GM13976 (cell line): ENCODE measurements around the gene TTC23L.

Experiments used
- DNase-seq: peaks from one replicate; pipeline ENCODE4 v3.0.0; 2012; ENCODE audit warnings: low spot score
- in situ Hi-C: fragments of 300-500 bp; cut with MboI; formaldehyde crosslinking; loops from one replicate; pipeline ENCODE4 v1.12.0; 2022; ENCODE audit warnings: low sequenced_read_pairs, mixed read lengths, inconsistent platforms; ENCODE audit not compliant: unreplicated experiment
- TF ChIP-seq, protein P1 (sequence below): IDR thresholded peaks from 2 replicates; pipeline ENCODE4 v1.5.1; 2012; ENCODE audit warnings: borderline replicate concordance, mild to moderate bottlenecking; ENCODE audit not compliant: insufficient read depth; ENCODE audit errors: extremely low read depth, missing control alignments, control extremely low read depth

Gene TTC23L

DNA sequence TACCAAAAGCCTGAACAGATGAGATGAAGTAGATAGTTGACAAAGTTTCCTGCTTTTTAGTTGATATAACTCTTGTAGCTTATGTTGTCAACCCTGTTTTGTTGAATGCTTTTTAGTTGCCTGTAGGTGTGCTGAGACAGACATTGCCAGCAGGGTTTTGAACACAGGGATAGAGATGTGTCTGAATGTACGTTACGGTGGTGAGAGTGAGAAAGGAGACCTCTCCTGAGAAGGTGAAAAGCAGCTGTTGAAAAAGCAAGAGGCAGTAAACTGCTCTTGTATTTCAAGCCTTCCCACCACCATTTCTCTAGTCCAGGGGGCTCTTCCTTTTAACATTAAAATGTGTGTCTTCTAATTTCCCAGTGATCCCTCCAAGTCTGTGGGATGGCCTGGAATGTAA is 105.1 kb downstream of the TTC23L start:
- TF ChIP-seq, protein P1, sequence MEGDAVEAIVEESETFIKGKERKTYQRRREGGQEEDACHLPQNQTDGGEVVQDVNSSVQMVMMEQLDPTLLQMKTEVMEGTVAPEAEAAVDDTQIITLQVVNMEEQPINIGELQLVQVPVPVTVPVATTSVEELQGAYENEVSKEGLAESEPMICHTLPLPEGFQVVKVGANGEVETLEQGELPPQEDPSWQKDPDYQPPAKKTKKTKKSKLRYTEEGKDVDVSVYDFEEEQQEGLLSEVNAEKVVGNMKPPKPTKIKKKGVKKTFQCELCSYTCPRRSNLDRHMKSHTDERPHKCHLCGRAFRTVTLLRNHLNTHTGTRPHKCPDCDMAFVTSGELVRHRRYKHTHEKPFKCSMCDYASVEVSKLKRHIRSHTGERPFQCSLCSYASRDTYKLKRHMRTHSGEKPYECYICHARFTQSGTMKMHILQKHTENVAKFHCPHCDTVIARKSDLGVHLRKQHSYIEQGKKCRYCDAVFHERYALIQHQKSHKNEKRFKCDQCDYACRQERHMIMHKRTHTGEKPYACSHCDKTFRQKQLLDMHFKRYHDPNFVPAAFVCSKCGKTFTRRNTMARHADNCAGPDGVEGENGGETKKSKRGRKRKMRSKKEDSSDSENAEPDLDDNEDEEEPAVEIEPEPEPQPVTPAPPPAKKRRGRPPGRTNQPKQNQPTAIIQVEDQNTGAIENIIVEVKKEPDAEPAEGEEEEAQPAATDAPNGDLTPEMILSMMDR, result no peak
- in situ Hi-C loops, result no loop called here
- no peak for DNase-seq

DNA sequence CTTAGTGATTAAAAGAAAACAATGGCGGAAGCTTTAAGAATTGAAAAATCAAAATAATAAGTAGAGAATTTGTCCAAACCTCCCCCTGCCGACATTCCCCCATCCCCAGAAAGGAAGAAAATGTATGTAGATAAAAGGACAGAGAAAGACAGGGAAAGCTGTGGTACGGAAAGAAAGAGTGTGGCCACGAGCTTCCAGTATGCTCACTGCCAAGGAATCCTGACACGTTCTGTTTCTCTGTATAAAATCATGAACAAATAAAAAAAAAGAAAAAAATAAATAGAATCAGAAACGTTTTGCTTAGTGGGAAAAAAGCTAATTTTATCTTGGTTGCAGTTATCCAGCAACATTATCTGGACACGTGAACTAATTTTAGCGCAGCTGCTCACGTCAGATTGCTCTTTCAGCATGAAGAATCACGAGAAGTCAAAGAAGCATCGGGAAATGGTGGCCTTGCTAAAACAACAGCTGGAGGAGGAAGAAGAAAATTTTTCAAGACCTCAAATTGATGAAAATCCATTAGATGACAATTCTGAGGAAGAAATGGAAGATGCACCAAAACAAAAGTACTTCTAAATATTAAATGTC is 105.6 kb downstream of the TTC23L start:
- in situ Hi-C loops, result no loop called here
- TF ChIP-seq, protein P1, result no peak
- no peak for DNase-seq
